ENCODE data around the gene ERCC6L2.

ERCC6L2 gene

DNA sequence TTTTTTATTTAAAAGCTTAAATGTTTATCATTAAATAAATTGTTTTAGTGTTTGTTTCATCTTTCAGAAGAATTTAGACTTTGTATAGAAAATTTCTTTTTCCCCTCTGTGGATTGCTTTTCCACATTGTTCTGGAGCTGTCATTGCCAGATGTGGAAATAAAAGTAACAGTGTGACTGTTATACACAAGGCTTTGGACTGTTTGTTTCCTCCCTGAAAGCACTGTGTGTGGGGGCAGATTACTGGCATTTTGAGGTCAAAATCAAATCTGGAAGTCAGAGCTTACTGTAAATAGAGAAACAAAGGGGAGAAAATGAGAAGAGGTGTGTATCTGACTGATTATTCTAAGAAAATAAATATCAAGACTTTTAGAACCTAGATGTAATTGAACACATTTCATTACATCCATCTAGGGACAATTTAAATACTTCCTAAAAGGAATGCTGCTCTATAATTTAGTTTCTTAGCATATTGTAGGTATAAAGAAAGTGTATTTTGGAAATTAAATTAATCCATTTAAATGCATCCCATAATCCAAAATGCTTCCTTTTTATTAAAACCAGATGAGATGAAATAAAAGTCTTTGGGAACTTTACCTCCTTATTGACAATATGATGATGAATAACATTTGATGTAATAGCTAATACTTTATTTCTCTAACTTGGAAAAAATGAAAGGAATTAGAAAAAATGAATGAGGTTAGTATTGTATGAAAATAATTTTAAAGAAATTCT is 51.9 kb downstream of the ERCC6L2 start:
- no peak for DNase-seq (ENCODE audit: low spot score)

DNA sequence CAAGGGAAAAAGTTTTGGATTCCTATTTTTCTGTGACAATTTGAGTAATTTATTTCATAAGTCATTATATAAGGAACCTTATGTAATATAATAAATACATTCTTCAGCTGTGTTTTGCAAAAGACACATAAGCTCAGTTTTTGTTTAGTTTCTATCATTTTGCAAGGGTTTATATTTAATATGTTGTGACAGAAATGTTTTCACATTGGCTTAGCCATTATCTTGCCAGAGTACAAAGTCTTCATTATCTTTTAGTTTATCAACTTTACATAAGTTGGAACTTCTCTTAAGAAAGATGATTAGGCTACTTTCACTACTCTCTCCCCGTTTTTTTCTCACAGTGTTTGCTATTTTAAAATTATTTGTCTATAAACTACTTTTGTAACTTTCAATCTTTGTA is 54.8 kb downstream of the ERCC6L2 start:
- DNase-seq (ENCODE audit: low spot score), result no peak

DNA sequence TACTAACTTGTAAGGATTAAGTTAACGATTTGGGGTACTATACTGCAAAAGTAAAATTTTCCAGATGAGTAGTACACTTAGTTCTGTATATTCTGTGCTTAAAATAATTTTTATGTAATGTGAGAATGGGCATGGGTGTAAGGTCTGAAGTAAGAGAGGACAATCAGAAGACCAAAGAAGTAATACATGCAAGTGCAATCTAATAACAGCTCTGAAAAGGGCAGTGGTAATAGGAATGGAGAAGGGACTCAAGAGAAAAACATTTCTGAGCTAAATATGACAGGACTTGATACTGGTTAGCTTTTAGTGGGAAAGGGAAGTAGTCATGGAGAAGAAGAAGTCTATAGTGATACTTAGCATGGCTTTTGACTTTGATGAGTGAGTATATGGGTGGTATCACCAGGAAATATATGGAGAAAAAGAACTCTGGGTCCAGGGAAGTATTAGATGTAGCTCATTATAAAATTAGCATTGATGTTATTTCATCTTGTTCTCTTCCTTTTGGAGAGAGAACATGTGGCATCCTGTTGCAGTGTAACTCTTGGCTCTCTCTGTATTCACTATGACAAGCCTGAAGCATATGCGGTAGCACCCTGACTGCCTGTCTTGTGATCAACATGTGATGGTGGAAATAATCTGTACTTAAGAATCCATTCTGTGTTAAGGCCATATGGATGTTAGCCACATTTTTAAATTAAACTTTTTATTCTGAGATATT is 60.5 kb downstream of the ERCC6L2 start:
- DNase-seq (ENCODE audit: low spot score), result no peak

DNA sequence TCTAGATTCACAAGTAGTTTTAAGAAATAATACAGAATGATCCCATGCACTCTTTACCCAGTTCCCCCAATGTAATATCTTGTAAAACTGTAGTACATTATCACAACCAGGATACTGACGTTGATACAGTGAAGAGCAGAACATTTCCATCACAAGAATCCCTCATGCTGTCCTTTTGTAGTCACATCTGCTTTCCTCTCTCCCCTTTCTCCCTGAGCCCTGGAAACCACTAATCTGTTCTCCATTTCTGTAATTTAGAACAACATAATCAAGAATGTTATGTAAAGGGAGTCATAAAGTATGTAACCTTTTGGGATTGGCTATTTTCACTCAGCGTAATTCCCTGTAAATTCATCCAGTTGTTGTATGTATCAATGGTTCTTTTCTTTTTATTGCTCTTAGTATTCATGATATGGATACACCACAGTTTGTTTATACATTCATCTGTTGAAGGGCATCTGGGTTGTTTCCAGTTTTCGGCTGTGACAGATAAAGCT is 61.1 kb downstream of the ERCC6L2 start:
- no peak for DNase-seq (ENCODE audit: low spot score)

DNA sequence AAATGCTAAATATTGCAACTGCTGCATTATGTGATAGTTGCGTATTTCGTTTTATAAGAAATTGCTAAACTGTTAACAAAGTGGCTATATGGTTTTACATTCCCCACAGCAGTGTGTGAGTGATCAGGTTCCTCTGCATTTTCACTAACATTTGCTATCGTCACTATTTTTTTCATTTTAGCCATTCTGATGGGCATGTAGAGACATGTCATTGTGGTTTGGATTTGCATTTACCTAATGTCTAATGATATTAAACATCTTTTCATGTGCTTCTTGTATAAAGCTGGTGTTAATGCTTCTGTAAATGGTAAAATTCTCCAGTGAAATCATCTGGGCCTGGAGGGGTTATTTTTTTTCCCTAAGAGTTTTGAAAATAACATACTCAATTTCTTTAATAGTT is 61.6 kb downstream of the ERCC6L2 start:
- DNase-seq (ENCODE audit: low spot score), result no peak

DNA sequence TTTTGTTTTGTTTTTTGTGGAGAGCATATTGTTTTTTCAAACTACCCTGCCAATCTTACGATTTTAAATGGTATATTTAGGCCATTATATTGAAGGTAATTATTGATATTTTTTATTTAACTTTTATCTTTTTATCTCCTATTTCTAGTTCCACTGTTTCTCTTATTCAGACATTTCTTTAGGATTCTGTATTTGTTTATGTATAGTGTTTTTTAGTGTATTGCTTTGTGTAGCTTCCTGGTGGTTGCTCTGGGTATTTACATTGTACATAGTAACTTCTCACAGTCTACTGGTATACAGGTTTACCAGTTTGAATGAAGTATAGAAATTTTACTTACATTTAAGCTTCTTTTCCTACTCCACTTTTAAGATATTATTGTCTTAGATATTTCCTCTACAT is 63.2 kb downstream of the ERCC6L2 start:
- no peak for DNase-seq (ENCODE audit: low spot score)

DNA sequence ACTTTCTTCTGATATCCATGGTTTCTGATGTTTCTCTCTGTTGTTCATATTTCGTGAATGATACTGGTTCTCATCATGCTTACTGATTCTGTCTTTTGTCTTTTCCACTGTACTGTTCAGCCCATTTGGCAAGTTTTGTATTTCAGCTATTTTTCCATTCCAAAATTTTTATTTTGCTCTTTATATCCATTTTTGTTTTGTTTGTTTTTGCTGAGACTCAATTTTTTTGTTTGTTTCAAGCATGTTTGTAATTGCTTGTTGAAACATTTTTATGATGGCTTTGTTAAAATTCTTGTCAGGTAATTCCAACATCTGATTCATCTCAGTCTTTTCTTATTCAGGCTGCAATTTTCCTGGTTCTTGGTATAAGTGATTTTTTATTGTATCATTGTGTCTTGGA is 64.0 kb downstream of the ERCC6L2 start:
- DNase-seq (ENCODE audit: low spot score), result no peak

DNA sequence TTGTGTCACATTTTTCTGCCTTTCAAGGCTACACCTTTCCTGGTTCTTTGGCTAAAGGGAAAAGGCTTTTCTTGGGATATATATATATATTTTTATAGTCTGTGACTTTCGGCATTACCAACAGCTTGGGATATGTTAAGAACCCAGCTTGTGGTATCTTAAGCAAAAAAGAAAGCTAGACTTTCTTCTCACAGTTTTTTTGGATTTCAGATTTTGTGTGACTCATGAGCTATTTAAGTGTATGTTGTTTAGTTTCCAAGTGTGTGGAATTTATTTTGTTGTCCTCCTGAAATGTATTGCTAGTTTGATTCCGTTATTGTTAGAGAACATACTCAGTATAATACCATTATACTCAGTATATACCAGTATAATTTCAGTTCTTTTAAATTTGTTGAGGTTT is 64.8 kb downstream of the ERCC6L2 start:
- DNase-seq (ENCODE audit: low spot score), result no peak

DNA sequence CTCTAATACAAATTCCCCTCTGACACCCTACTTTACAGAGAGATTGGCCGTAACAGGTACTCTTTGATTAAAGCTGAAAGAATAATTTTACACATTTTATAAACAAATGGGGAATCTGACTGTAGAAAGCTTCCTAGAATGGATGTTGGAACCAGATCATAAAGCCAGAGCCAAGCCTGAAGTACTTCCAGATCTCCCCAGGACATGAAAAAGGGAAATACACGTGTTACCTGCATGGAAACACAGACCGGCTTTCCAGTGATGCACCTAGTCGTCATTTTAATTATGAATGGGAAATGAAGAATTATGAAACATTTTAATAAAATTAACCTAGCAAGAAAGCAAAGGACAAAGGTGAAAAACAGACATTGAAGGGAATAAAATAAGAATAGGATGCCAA is 66.5 kb downstream of the ERCC6L2 start:
- DNase-seq (ENCODE audit: low spot score), result no peak

DNA sequence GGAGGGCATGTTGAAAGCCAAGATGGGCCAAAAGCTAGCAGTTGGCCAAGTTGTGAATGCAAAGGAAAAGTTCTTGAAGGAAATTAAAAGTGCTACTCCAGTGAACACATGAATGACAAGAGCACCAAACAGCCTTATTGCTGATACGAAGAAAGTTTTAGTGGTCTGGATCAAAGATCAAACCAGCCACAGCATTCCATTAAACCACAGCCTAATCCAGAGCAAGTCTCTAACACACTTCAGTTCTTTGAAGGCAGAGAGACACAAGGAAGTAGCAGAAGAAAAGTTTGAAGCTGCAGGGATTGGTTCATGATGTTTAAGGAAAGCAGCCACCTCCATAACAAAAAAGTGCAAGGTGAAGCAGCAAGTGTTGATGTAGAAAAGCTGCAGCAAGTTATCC is 71.6 kb downstream of the ERCC6L2 start:
- no peak for DNase-seq (ENCODE audit: low spot score)

DNA sequence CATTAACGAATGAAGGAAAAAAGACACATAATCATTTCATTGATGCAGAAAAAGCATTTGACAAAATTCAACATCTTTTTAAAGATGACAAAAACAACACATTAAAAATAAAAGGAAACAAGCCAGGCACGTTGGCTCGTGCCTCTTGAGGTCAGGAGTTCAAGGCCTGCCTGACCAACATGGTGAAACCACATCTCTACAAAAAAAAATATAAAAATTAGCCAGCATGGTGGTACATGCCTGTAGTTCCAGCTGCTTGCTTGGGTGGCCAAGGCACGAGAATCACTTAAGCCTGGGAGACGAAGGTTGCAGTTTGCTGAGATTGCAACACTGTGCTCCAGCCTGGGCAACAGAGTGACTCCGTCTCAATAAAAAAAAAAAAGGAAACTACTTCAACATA is 77.0 kb downstream of the ERCC6L2 start:
- no peak for DNase-seq (ENCODE audit: low spot score)

DNA sequence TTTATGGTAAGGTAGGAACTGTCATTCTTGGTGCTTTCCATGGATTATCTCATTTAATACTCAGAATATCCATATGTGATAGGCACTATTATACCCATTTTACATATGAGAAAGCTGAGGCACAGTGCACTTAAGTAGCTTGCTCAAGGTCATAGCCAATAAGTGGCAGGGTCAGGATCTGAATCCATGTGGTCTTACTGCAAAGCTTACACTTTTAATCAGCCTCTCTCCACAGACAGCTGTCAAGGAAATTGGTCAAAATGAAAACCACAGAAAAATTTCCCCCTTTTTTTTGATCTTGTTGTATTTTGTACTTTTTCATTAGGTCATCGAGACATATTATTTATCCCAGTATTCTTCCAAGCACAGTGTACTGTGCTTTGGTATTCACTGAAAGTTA is 78.5 kb downstream of the ERCC6L2 start:
- DNase-seq (ENCODE audit: low spot score), result no peak

DNA sequence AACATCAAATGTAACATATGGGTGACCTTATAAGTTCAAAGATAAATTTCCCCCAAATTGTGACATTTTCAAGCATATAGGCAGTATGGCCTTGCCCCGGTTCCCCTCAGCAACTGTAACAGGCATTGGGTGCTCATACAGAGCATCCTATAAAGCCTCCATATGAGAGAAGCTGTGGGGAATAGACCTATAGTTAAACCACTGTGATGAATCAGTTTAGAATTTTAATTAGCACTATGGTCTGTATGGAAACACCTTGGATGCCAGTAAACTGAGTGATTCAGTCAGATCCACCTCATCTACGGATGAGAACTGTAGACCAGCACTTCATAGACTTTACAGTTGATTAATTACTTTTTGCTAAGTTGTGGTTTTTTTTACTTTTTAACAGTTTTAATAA is 79.4 kb downstream of the ERCC6L2 start:
- no peak for DNase-seq (ENCODE audit: low spot score)

DNA sequence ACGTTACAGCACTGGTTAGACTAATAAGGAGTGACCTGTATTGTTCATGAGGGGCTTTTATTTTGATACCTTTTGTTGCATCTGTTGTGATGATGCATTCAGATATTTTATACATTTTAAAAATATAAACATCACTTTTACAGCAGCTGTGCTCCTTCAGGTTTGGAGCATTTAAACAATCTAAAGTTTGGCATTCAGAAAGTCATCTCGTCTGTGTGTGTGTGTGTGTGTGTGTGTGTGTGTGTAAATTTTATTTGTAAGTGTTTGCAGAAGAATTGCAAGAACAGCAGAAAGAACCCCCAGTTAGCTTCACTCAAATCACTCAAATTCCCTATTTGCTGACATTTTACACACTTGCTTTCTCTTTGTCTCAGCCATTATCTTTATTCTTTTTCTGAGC is 87.4 kb downstream of the ERCC6L2 start:
- no peak for DNase-seq (ENCODE audit: low spot score)

DNA sequence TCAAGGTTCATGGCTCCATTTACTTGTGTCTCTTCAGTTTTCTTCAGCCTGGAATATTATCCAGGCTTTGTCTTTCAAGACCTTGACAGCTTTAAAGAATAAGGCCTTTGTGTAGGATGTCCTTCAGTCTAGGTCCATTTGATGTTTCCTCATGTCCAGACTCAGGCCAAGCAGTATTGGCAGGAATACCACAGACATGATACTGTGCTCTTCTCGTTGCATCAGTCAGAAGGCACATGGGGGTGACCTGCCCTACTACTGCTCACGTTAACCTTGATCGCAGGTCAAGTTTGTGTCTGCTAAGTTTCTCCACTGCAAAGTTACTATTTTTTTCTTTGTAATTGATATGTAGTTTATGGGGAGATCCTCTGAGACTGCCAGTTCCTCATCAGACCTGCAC is 88.2 kb downstream of the ERCC6L2 start:
- DNase-seq (ENCODE audit: low spot score), result no peak

DNA sequence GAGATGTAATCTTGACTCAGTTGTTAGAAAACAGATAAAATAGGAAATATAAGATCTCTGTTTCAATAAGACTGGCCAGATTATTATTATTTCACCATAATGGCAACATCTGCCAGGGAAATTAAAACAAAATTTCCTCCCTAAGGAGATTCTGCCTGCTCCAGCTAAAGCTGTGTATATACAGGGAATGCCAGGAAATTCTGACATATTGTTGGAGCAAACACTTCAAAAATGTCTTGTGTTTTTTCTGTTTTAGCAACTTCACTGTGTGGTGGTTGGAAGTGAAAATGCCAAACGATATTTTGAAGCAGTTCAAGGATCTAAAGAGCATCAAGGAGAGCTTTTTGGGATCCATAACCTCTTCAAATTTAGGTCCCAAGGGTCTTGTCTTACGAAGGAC is 90.8 kb downstream of the ERCC6L2 start:
- DNase-seq (ENCODE audit: low spot score), result no peak

DNA sequence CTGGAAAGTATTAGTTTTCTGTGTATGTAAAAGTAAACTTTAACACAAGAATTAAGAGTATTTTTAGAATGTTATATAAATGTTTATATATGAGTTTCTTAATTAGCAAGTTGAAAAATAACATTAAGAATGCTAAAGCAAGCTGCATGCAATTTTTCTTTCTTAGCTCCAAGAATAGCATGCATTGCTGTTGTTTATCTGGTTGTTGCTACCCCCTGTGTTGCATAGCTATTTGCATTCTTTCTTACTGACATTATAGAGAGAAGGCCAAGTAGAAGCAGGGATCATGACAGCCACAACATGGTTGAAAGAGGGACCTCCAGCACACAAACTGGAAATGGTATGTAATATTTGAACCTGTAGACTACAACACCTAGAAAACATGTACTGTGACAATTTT is 94.8 kb downstream of the ERCC6L2 start:
- DNase-seq (ENCODE audit: low spot score), result no peak

DNA sequence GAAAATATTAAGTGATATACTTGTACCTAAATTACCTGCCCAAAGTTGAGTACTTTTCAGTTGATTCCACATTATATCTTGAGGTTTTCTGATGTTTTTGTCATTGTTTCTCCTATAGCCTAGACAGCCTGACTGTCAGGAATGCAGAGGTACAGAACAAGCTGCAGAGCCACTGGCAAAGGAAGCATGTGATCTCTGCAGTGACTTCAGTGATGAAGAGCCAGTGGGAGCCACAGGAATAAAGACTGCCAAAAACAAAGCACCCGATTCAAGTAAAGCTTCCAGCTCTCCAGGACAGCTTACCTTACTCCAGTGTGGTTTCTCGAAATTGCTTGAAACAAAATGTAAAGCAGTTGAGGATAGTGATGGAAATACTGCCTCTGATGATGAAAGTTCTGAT is 96.3 kb downstream of the ERCC6L2 start:
- DNase-seq (ENCODE audit: low spot score), result no peak

DNA sequence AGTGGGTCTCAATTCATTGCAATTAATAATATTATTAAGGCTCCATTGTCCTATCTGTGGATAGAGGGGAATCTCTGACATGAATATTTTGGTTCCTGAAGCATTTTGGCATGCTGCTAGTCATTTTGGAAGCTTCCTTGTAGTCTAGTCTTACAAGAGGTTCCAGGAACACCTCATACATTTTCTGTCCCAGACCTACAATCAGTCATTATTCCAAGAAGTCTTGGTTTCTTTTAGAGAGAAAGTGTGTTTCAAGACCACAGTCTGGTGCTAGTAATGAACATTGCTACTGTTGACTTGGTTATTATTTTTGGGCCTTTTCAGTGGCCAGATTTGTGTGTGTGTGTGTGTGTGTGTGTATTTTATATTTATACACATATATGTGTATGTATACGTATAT is 98.9 kb downstream of the ERCC6L2 start:
- DNase-seq (ENCODE audit: low spot score), result no peak

DNA sequence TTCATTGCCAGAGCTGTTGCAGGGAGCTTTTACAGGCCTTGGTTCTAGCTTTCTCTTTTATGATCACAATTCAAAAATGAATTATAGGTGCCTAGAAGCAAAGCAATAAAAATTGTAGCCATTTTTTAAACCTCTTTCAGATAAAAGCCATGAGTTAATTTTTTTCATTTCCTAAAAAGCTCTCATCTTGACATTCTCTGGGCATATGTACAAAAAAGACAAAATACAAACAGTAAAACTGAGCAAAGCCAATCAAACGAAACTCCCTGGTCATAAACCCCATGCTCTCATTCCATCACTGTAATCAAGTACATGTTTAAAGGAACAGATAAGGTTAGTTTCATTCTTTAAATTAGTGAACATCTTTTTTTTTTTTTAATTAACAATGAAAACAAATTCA is 101.9 kb downstream of the ERCC6L2 start:
- DNase-seq (ENCODE audit: low spot score), result no peak

DNA sequence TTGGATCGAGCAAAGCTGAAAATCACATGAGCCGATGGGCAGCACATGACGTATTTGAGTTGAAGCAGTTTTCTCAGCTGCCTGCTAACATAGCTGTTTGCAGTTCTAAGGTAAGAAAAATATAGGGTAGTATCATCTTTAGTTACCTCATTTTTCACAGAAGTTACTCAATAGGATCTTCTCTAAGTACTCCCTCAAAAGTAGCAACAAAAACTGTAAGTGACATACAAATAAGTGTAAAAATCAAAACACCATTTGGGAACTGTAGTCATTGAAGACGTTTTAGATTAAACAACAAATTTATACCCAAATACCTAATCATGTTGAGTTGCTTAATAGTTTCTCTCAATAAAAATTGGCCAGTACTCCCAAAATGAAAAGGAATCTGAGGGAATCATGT is 102.6 kb downstream of the ERCC6L2 start:
- no peak for DNase-seq (ENCODE audit: low spot score)

DNA sequence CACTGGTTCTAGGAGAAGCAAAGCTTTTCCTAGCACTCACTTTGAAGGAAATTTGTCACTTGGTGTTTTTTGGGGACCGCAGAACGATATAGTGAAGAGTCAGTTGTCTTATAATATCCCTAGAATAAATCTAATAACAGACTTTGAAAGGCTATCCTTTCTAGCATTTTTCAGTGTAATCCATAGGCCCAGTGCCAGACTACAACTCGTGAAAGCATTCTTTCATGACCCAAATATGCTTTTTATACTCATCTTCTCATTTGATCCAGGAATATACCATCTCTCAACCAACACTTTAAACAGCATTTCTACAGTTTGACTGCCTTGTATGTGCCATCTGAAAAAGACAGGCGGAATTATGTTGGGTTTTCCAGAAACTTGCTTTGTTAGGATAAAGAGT is 104.0 kb downstream of the ERCC6L2 start:
- no peak for DNase-seq (ENCODE audit: low spot score)

DNA sequence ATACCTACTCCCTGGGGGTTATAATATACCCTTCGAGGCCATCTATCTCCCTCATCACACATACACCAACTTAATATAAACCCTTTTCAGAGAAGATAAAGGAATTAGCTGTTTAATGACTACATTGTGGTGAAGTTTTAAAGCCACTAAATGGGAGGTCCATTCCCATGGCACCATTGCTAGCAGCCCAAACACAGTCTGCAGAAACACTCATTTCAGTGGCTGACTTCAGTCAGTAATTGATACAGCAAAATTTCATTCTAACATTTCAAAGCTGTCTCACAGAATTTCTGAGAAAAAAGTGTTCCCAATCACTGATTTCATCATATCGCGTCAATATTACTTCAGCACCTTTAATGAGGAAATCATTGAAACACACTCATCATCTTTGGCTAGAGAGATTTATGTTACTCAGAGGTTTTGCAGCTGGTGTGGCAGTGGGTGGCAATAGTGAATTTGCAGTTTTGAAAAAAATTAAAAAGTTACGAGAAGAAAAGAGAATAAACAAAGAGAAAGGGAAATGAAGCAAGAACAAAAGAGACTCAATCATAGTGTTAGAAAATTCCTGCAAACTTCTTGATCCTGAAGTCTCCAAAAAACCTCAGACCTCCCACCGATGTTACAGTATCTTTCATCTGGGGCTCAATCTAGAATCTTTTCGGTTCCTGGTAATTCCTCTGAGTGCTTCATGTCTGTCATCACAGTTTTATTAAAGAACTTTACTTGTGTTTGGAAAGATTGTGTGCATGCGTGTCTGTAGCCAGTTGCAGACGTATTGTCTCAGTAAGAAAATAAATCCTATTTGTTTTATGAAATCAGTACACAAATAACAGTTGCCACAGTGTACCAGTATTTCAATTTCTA is 105.0 kb downstream of the ERCC6L2 start:
- no peak for DNase-seq (ENCODE audit: low spot score)

All from hematopoietic multipotent progenitor cell treated with erythropoietin and hydrocortisone succinate and interleukin-3 and kit ligand, for 17 days (in vitro differentiated cells).